D721Med (cell line): ENCODE results near the gene SHMT2.

Experiments used
- DNase-seq: peaks from one replicate; pipeline ENCODE4 v3.0.0; 2011; ENCODE audit warnings: low spot score; ENCODE audit not compliant: insufficient read length
- FAIRE-seq: peaks from 2 replicates; lab custom pipeline; 2011; peaks lifted over from hg19 to GRCh38; lab: Jason Lieb, UNC
- CTCF ChIP-seq: IDR thresholded peaks from 2 replicates; pipeline ENCODE4 v1.5.1; 2012; ENCODE audit warnings: mild to moderate bottlenecking, control low read depth; ENCODE audit not compliant: insufficient read depth; ENCODE audit errors: missing control alignments

The SHMT2 gene

GRCh38 chr12:57214398-57214781, 15.1 kb upstream of the SHMT2 start:
- peak; percentile 71 for TF ChIP-seq CTCF
- DNase-seq (no peak), FAIRE-seq (no peak)

GRCh38 chr12:57215065-57215464, 14.4 kb upstream of the SHMT2 start:
- FAIRE-seq: no peak
- TF ChIP-seq CTCF: no peak
- no peak for DNase-seq

DNA sequence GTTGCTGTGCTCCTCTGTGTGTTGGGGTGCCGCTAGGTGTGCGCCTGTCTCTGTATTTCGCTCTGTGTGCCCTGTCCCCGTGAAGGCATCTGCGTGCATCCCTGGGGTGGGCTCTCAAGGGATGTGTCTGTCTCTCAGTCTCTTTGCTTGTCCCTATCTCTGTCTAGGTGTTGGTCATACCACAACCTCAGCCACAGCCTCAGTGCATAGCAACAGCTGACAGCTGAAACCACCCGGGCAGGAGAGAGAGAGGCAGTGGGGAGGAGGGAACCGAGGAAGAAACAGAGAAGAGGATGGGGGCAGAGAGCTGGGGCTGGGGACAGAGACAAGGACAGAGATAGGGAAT, 13.9 kb upstream of the SHMT2 start:
- DNase-seq: no peak
- no peak for TF ChIP-seq CTCF
- FAIRE-seq: no peak

DNA sequence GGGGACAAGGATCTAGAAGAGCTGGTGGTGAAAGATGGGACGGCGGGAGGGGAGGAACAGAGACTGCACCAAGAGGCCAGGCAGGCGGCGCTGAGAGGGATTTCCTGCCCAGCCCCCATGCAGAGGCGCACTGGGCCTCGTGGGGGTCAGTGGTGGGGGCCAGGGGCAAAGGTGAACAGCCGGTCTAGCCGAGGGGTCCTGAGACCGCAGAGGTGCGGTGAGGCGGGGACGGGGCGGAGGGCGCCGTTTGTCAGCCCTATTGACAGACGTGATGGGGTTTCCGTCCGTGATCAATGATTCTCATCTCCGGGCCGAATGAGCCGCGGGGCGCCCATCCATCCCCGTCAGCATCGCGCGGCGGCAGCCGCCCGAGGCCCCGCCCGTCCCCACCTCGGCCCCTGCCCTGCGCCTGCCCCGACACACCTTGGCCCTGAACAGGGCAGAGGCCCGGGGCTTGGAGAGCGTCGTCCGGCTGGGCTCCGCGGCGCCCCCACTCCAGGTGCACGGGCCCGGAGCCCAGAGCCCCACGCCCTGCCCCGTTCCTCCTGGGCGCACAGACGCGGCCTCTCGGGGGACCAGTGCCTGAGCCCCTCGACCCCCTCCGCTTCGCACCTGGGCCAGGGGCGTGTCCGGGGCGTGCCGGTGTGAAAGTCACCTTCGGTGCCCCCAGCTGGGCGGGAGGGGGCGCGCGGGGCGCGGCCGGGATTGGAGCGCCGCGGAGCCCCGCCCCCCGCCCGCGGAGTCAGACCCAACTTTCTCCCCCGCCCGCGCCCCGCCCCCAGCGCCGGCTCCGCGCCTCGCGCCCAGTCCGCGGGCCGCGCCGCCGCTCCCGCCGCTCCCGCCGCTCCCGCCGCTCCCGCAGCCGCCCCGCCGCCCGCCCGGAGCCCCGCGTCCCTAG, 13.2 kb upstream of the SHMT2 start, which contains the start of gene NXPH4:
NXPH4 (plus strand) TSS at position 781 of the 898 bp plus-strand sequence. CDS start 176 bp downstream, outside the sequence.
- no peak for FAIRE-seq
- peak; percentile 4 for TF ChIP-seq CTCF
- DNase-seq: no peak

GRCh38 chr12:57216921-57217879, 12.3 kb upstream of the SHMT2 start:
- DNase-seq (no peak), FAIRE-seq (no peak)
- no peak for TF ChIP-seq CTCF

- FAIRE-seq (no peak), DNase-seq (no peak)
- TF ChIP-seq CTCF: no peak
Observed at GRCh38 chr12:57218030-57218853, 11.3 kb upstream of the SHMT2 start.
